C4-2B (cell line): ENCODE data around the gene ROR1.

Experiments used
- H3K27ac ChIP-seq: fragments of 450-650 bp; 2 replicates; pipeline ENCODE4 v1.5.1; 2017
- CTCF ChIP-seq: fragments of 450-650 bp; conservative IDR thresholded peaks from 2 replicates; pipeline ENCODE4 v1.5.1; 2017; ENCODE audit warnings: mild to moderate bottlenecking
- ZFX ChIP-seq: fragments of 450-650 bp; IDR thresholded peaks from 2 replicates; pipeline ENCODE4 v1.6.1; 2017

ROR1 gene

GRCh38 chr1:63849149-63849548 is 75.3 kb downstream of the ROR1 start:
- H3K27ac ChIP-seq: no peak overlapping the region
- no peak for TF ChIP-seq ZFX
- no peak for TF ChIP-seq CTCF

GRCh38 chr1:63854091-63854490 is 80.3 kb downstream of the ROR1 start:
- TF ChIP-seq ZFX: no peak
- H3K27ac ChIP-seq: no peak overlapping the region

GRCh38 chr1:63855942-63856341 is 82.1 kb downstream of the ROR1 start:
- H3K27ac ChIP-seq: no peak overlapping the region
- TF ChIP-seq ZFX: no peak
- TF ChIP-seq CTCF: no peak

GRCh38 chr1:63856924-63857323 is 83.1 kb downstream of the ROR1 start:
- no peak overlapping the region for H3K27ac ChIP-seq
- TF ChIP-seq CTCF (no peak), ZFX (no peak)

GRCh38 chr1:63857478-63857877 is 83.7 kb downstream of the ROR1 start:
- H3K27ac ChIP-seq: no peak overlapping the region
- no peak for TF ChIP-seq CTCF
- TF ChIP-seq ZFX: no peak

GRCh38 chr1:63858153-63858552 is 84.3 kb downstream of the ROR1 start:
- no peak overlapping the region for H3K27ac ChIP-seq
- TF ChIP-seq CTCF: no peak
- TF ChIP-seq ZFX: no peak

- TF ChIP-seq ZFX: no peak
- no peak for TF ChIP-seq CTCF
- H3K27ac ChIP-seq: no peak overlapping the region
Measured at GRCh38 chr1:63859480-63860275, 85.9 kb downstream of the ROR1 start.

GRCh38 chr1:63861052-63861691 is 87.4 kb downstream of the ROR1 start:
- H3K27ac ChIP-seq: no peak overlapping the region
- no peak for TF ChIP-seq ZFX
- no peak for TF ChIP-seq CTCF
